B cell (primary cell): Measurements from ENCODE around the gene SNX20. TPM values are rescaled to one million over a fixed set of nuclear protein-coding genes. Genes with fewer than 3 reads are reported as not detected.

ENCODE experiments used
- ATAC-seq: fragments of 200-7000 bp; cut with Tn5 transposase; one replicate; pipeline ENCODE4 v1.10.0; 2021; ENCODE audit warnings: low read depth, mild to moderate bottlenecking, moderate number of reproducible peaks, moderate library complexity
- CTCF ChIA-PET: fragments of 350-600 bp; sonication (Branson Sonifier 250); formaldehyde crosslinking; loops from one replicate; lab custom pipeline; 2021; ENCODE audit warnings: antibody characterized with exemption, inconsistent platforms; lab: Charles Lee
- POLR2A ChIA-PET: fragments of 350-600 bp; sonication (Branson Sonifier 250); formaldehyde crosslinking; loops from one replicate; lab custom pipeline; 2021; ENCODE audit warnings: antibody characterized with exemption; lab: Charles Lee
- DNase-seq: peaks from one replicate; pipeline ENCODE4 v3.0.0; 2013
- H2AFZ ChIP-seq: 2 replicates; pipeline ENCODE4 v1.6.1; 2012; ENCODE audit warnings: mild to moderate bottlenecking, low read depth, low read length; ENCODE audit not compliant: insufficient read depth, poor library complexity, severe bottlenecking
- H3K27ac ChIP-seq, 2 donors: 1 replicate in 1 of 2; 2 replicates in 1 of 2; pipeline ENCODE4 v1.5.1; 2012 to 2013; ENCODE audit warnings: low read length in 2 of 2, mild to moderate bottlenecking in 2 of 2, moderate library complexity in 1 of 2
- H3K27me3 ChIP-seq, 4 experiments: fragments of 200-600 bp in 1 of 4; sonication (generic) in 1 of 4; replicated peaks in 1 of 4; 1 replicate in 2 of 4; 2 replicates in 2 of 4; pipeline versions ENCODE4 v1.6.1 to v1.7.0; 2013 to 2016; ENCODE audit warnings: low read length in 3 of 4, mild to moderate bottlenecking in 2 of 4, mixed read lengths in 1 of 4, moderate library complexity in 1 of 4; ENCODE audit not compliant: insufficient read depth in 4 of 4, control insufficient read depth in 3 of 4; ENCODE audit errors: control extremely low read depth in 1 of 4
- H3K36me3 ChIP-seq, 2 experiments: replicated peaks in 1 of 2; 1 replicate in 1 of 2; 2 replicates in 1 of 2; pipeline versions ENCODE4 v1.6.1 to v1.7.1; 2013; ENCODE audit warnings: low read length in 1 of 2; ENCODE audit not compliant: insufficient read depth in 2 of 2, control insufficient read depth in 1 of 2; ENCODE audit errors: control extremely low read depth in 1 of 2, extremely low read depth in 1 of 2
- H3K4me1 ChIP-seq, 2 donors: fragments of 200-600 bp in 1 of 2; sonication (generic) in 1 of 2; 1 replicate in 1 of 2; 2 replicates in 1 of 2; pipeline versions ENCODE4 v1.5.1 to v1.6.1; 2013 to 2017; ENCODE audit warnings: low read length in 2 of 2; ENCODE audit not compliant: control insufficient read depth in 2 of 2, insufficient read depth in 2 of 2
- H3K4me2 ChIP-seq: replicated peaks from 2 replicates; pipeline ENCODE3; 2012; ENCODE audit warnings: mild to moderate bottlenecking, low read depth, low read length; ENCODE audit not compliant: poor library complexity, severe bottlenecking
- H3K4me3 ChIP-seq, 5 experiments: fragments of 200-600 bp in 1 of 5; sonication (generic) in 1 of 5; 1 replicate in 3 of 5; 2 replicates in 2 of 5; pipeline versions ENCODE4 v1.5.1 to v1.7.0; 2011 to 2016; ENCODE audit warnings: low read length in 4 of 5, mild to moderate bottlenecking in 4 of 5, low read depth in 2 of 5, control low read depth in 1 of 5, moderate library complexity in 1 of 5; ENCODE audit not compliant: insufficient read depth in 1 of 5; ENCODE audit errors: control extremely low read depth in 1 of 5, extremely low read depth in 1 of 5
- H3K79me2 ChIP-seq: fragments of 200-600 bp; sonication (generic); one replicate; pipeline ENCODE4 v1.6.0; 2016; ENCODE audit warnings: low read length; ENCODE audit not compliant: control insufficient read depth, insufficient read depth
- H3K9ac ChIP-seq: fragments of 200-600 bp; sonication (generic); 2 replicates; pipeline ENCODE4 v1.6.1; 2017; ENCODE audit warnings: mild to moderate bottlenecking, low read length, moderate library complexity
- H3K9me3 ChIP-seq, 3 donors: one replicate each; pipeline versions ENCODE4 v1.6.1 to v1.7.1; 2013; ENCODE audit warnings: low read length in 2 of 3; ENCODE audit not compliant: control insufficient read depth in 2 of 3, insufficient read depth in 1 of 3; ENCODE audit errors: control extremely low read depth in 1 of 3
- H4K20me1 ChIP-seq: 2 replicates; pipeline ENCODE4 v1.6.0; 2012; ENCODE audit warnings: mild to moderate bottlenecking, low read length; ENCODE audit not compliant: insufficient read depth, control insufficient read depth, poor library complexity, severe bottlenecking
- H3K27ac Mint-ChIP-seq: one replicate; pipeline ENCODE4 v1.8.0; 2021; ENCODE audit warnings: mixed read lengths
- H3K27me3 Mint-ChIP-seq: one replicate; pipeline ENCODE4 v1.8.0; 2021; ENCODE audit warnings: mixed read lengths
- H3K4me1 Mint-ChIP-seq: one replicate; pipeline ENCODE4 v1.8.0; 2021; ENCODE audit warnings: mixed read lengths
- H3K4me3 Mint-ChIP-seq: one replicate; pipeline ENCODE4 v1.8.0; 2021; ENCODE audit warnings: mixed read lengths
- H3K9me3 Mint-ChIP-seq: one replicate; pipeline ENCODE4 v1.8.0; 2022; ENCODE audit warnings: mixed read lengths; ENCODE audit not compliant: insufficient read depth
- CTCF ChIP-seq: fragments of 200-600 bp; IDR thresholded peaks from one replicate; pipeline ENCODE4 v1.8.0; 2022; ENCODE audit warnings: antibody characterized with exemption, mild to moderate bottlenecking
- EZH2 ChIP-seq: IDR thresholded peaks from 2 replicates; pipeline ENCODE4 v1.6.1; 2012; ENCODE audit warnings: borderline replicate concordance, low read depth, mild to moderate bottlenecking, moderate library complexity, low read length; ENCODE audit not compliant: insufficient read depth, poor library complexity, severe bottlenecking
- WGBS: methylation state at CpG from one replicate; pipeline ENCODE4 v1.1.5; 2013; ENCODE audit warnings: missing lambda C conversion rate; ENCODE audit not compliant: insufficient coverage; 5-methylcytosine and 5-hydroxymethylcytosine counted together
- intact Hi-C: fragments of 100-400 bp; cut with micrococcal nuclease; formaldehyde crosslinking; loops from one replicate; pipeline ENCODE4 v1.10.0; 2022
- polyA plus RNA-seq: library from polyadenylated mRNA; depleted of rRNA; stranded (reverse); fragments of >200 nt; gene quantifications from 2 replicates; pipeline ENCODE4 v1.2.3, GENCODE V29; 2012
- total RNA-seq, 2 donors: library from RNA; stranded (reverse); fragments of 120-200 nt in 1 of 2; gene quantifications; 1 replicate in 1 of 2; 2 replicates in 1 of 2; pipeline versions ENCODE4 v1.2.3 to v1.2.4, GENCODE V29; 2013 to 2022

SNX20 gene
- total and polyA plus RNA-seq, 2 donors (not counting 1 experiment from before 2014, with no cell fraction given): 34.7 to 43.0 TPM

- POLR2A ChIA-PET: no interaction called here
These were observed 11.4 kb downstream of the SNX20 start for GRCh38 chr16:50669741-50670140.

More at GRCh38 chr16:50669741-50670140, 11.4 kb downstream of the SNX20 start:
- H3K27me3 ChIP-seq: no peaks in the 10 kb centered on the region
- DNase-seq (no peak), ATAC-seq (no peak)
- H4K20me1 ChIP-seq: no peaks in the 10 kb centered on the region
- peaks cover 6% of the 10 kb centered on the region for H3K79me2 ChIP-seq
- WGBS: 96% methylated on average over 4 of the region's 4 CpGs
- CTCF ChIA-PET: interaction anchor here (1.1 to 9.5 kb wide), 4 partner anchors 7 to 136 kb away, joined by 3 to 154 read pairs (median 102); partner anchors contain the start of gene SNX20
- Mint-ChIP-seq H3K27me3 (no peaks in the 10 kb centered on the region), H3K27ac (no peak overlapping the region), H3K9me3 (peaks cover 2% of the 10 kb centered on the region), H3K4me3 (no peak overlapping the region), H3K4me1 (peaks cover 25% of the 10 kb centered on the region)
- H3K9me3 ChIP-seq: peaks cover 2 to 37% (median 14%) of the 10 kb centered on the region in 3 donors
- H3K9ac ChIP-seq: no peak overlapping the region
- no peak overlapping the region for H2AFZ ChIP-seq
- H3K4me3 ChIP-seq: no peak overlapping the region
- intact Hi-C loops: loop anchor here (2.0 to 5.0 kb wide), 2 partner anchors 77 to 642 kb away; partner anchors contain the start of gene CNEP1R1
- TF ChIP-seq EZH2 (no peak), CTCF (no peak)
- peaks cover 0 to 45% of the 10 kb centered on the region in 2 experiments for H3K36me3 ChIP-seq
- H3K27ac ChIP-seq: peak overlapping the region in 1 of 2 donors; percentile 10
- no peak overlapping the region for H3K4me2 ChIP-seq
- H3K4me1 ChIP-seq: peaks cover 10 to 20% of the 10 kb centered on the region in 2 donors
